GM23338 (cell line): Measurements from ENCODE around the gene PGAP3. TPM values are rescaled to one million over a fixed set of nuclear protein-coding genes. Genes with fewer than 3 reads are reported as not detected.
"Not testable (repeated sequence)": the region's sequence is repeated elsewhere in the genome, so short reads cannot be mapped to it uniquely, and the experiment has no call there.

Experiments
- ATAC-seq: fragments of 200-7000 bp; cut with Tn5 transposase; 3 replicates; pipeline ENCODE4 v1.9.1; 2020
- DNase-seq: peaks from one replicate; pipeline ENCODE4 v3.0.0-alpha.2; 2015; ENCODE audit warnings: low spot score
- H2AFZ ChIP-seq: fragments of 200-600 bp; sonication (generic); 2 replicates; pipeline ENCODE4 v1.8.0; 2016; ENCODE audit warnings: antibody characterized with exemption, mild to moderate bottlenecking, moderate library complexity
- H3F3A ChIP-seq: fragments of 200-600 bp; sonication (generic); replicated peaks from 2 replicates; pipeline ENCODE4 v1.8.0; 2017; ENCODE audit warnings: antibody characterized with exemption, mixed run types, low read depth
- H3K27ac ChIP-seq: fragments of 200-600 bp; sonication (generic); 2 replicates; pipeline ENCODE4 v1.6.1; 2016; ENCODE audit warnings: low read depth
- H3K27me3 ChIP-seq: fragments of 200-600 bp; sonication (generic); 2 replicates; pipeline ENCODE4 v1.8.0; 2016; ENCODE audit warnings: mild to moderate bottlenecking, mixed run types, moderate library complexity; ENCODE audit not compliant: insufficient read depth
- H3K36me3 ChIP-seq: fragments of 200-600 bp; sonication (generic); 2 replicates; pipeline ENCODE4 v1.8.0; 2016; ENCODE audit warnings: mild to moderate bottlenecking; ENCODE audit not compliant: insufficient read depth
- H3K4me1 ChIP-seq: fragments of 200-600 bp; sonication (generic); 2 replicates; pipeline ENCODE4 v1.8.0; 2016; ENCODE audit warnings: mild to moderate bottlenecking, moderate library complexity; ENCODE audit not compliant: insufficient read depth
- H3K4me2 ChIP-seq: fragments of 200-600 bp; sonication (generic); 2 replicates; pipeline ENCODE4 v1.7.1; 2017; ENCODE audit warnings: mixed run types
- H3K4me3 ChIP-seq: fragments of 200-600 bp; sonication (generic); 2 replicates; pipeline ENCODE4 v1.6.1; 2016; ENCODE audit warnings: mixed run types
- H3K79me2 ChIP-seq: fragments of 200-600 bp; sonication (generic); replicated peaks from 2 replicates; pipeline ENCODE4 v1.8.0; 2017; ENCODE audit warnings: mild to moderate bottlenecking; ENCODE audit not compliant: insufficient read depth
- H3K9me2 ChIP-seq: fragments of 200-600 bp; sonication (generic); 2 replicates; pipeline ENCODE4 v1.8.0; 2017; ENCODE audit not compliant: insufficient read depth
- H4K20me1 ChIP-seq: fragments of 200-600 bp; sonication (generic); replicated peaks from 2 replicates; pipeline ENCODE4 v1.8.0; 2017; ENCODE audit warnings: mild to moderate bottlenecking; ENCODE audit not compliant: insufficient read depth
- H3K27ac Mint-ChIP-seq: 2 replicates; pipeline ENCODE4 v1.8.0; 2020; ENCODE audit warnings: inconsistent platforms, mild to moderate bottlenecking, moderate library complexity, mixed read lengths
- H3K27me3 Mint-ChIP-seq: 3 replicates; pipeline ENCODE4 v1.8.0; 2022; ENCODE audit warnings: low read depth, mild to moderate bottlenecking, moderate library complexity, mixed read lengths, inconsistent platforms; ENCODE audit not compliant: insufficient read depth, poor library complexity
- H3K36me3 Mint-ChIP-seq: 3 replicates; pipeline ENCODE4 v1.8.0; 2021; ENCODE audit warnings: low read depth, mild to moderate bottlenecking, inconsistent platforms, moderate library complexity, mixed read lengths
- H3K4me1 Mint-ChIP-seq: 3 replicates; pipeline ENCODE4 v1.8.0; 2020; ENCODE audit warnings: mild to moderate bottlenecking, inconsistent platforms, mixed read lengths
- H3K4me3 Mint-ChIP-seq: 3 replicates; pipeline ENCODE4 v1.8.0; 2021; ENCODE audit warnings: moderate library complexity, mild to moderate bottlenecking, inconsistent platforms, mixed read lengths
- H3K9me3 Mint-ChIP-seq: 3 replicates; pipeline ENCODE4 v1.8.0; 2020; ENCODE audit warnings: moderate library complexity, mild to moderate bottlenecking, inconsistent platforms, mixed read lengths
- CREB1 ChIP-seq: fragments of 250-450 bp; sonication (Bioruptor Pico); IDR thresholded peaks from 2 replicates; pipeline ENCODE4 v1.5.0; 2020; ENCODE audit warnings: low read depth, mild to moderate bottlenecking, moderate library complexity
- EZH2 ChIP-seq: fragments of 200-600 bp; sonication (generic); IDR thresholded peaks from one replicate; pipeline ENCODE4 v1.8.0; 2017; ENCODE audit warnings: antibody characterized with exemption, mild to moderate bottlenecking, low read depth; ENCODE audit not compliant: unreplicated experiment
- JUNB ChIP-seq: IDR thresholded peaks from one replicate; pipeline ENCODE4 v1.6.1; 2016; ENCODE audit warnings: antibody characterized with exemption; ENCODE audit not compliant: unreplicated experiment
- POLR2AphosphoS5 ChIP-seq: IDR thresholded peaks from 2 replicates; pipeline ENCODE4 v1.6.1; 2016; ENCODE audit warnings: antibody characterized with exemption, low read depth
- polyA plus RNA-seq: library from polyadenylated mRNA; unstranded; fragments of >200 nt; fragmentation: Nextera tagmentation; extraction: Ambion mirVana; gene quantifications from 2 replicates; pipeline ENCODE4 v1.2.1, GENCODE V29; 2016
- total RNA-seq: library from RNA; depleted of rRNA; stranded (reverse); fragments of >200 nt; shearing (Covaris generic); gene quantifications from 2 replicates; pipeline ENCODE4 v1.2.3, GENCODE V29; 2014
- TF ChIP-seq, protein P1 (sequence below): IDR thresholded peaks from one replicate; pipeline ENCODE4 v1.6.1; 2018; ENCODE audit warnings: antibody characterized with exemption; ENCODE audit not compliant: unreplicated experiment
- TF ChIP-seq, protein P2 (sequence below): fragments of 250-450 bp; sonication (Bioruptor Pico); IDR thresholded peaks from 2 replicates; pipeline ENCODE4 v1.5.0; 2020; ENCODE audit warnings: mild to moderate bottlenecking, moderate library complexity

PGAP3 gene
- total and polyA plus RNA-seq, 2 experiments from 2014 or later: 7.0 to 10.7 TPM

DNA sequence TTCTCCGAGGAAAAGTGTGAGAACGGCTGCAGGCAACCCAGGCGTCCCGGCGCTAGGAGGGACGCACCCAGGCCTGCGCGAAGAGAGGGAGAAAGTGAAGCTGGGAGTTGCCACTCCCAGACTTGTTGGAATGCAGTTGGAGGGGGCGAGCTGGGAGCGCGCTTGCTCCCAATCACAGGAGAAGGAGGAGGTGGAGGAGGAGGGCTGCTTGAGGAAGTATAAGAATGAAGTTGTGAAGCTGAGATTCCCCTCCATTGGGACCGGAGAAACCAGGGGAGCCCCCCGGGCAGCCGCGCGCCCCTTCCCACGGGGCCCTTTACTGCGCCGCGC is 11.9 kb upstream of the PGAP3 start, which contains the start of gene ERBB2:
Gene ERBB2, plus strand, starts transcription at position 247 of the 330 bp plus-strand sequence. CDS start 175 bp downstream, outside the sequence.
- TF ChIP-seq EZH2 (no peak), JUNB (no peak), CREB1 (CRISPR knock-in tag) (no peak), POLR2AphosphoS5 (peak; percentile 76)
- TF ChIP-seq, protein P1, sequence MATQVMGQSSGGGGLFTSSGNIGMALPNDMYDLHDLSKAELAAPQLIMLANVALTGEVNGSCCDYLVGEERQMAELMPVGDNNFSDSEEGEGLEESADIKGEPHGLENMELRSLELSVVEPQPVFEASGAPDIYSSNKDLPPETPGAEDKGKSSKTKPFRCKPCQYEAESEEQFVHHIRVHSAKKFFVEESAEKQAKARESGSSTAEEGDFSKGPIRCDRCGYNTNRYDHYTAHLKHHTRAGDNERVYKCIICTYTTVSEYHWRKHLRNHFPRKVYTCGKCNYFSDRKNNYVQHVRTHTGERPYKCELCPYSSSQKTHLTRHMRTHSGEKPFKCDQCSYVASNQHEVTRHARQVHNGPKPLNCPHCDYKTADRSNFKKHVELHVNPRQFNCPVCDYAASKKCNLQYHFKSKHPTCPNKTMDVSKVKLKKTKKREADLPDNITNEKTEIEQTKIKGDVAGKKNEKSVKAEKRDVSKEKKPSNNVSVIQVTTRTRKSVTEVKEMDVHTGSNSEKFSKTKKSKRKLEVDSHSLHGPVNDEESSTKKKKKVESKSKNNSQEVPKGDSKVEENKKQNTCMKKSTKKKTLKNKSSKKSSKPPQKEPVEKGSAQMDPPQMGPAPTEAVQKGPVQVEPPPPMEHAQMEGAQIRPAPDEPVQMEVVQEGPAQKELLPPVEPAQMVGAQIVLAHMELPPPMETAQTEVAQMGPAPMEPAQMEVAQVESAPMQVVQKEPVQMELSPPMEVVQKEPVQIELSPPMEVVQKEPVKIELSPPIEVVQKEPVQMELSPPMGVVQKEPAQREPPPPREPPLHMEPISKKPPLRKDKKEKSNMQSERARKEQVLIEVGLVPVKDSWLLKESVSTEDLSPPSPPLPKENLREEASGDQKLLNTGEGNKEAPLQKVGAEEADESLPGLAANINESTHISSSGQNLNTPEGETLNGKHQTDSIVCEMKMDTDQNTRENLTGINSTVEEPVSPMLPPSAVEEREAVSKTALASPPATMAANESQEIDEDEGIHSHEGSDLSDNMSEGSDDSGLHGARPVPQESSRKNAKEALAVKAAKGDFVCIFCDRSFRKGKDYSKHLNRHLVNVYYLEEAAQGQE: no peak
- TF ChIP-seq, protein P2, sequence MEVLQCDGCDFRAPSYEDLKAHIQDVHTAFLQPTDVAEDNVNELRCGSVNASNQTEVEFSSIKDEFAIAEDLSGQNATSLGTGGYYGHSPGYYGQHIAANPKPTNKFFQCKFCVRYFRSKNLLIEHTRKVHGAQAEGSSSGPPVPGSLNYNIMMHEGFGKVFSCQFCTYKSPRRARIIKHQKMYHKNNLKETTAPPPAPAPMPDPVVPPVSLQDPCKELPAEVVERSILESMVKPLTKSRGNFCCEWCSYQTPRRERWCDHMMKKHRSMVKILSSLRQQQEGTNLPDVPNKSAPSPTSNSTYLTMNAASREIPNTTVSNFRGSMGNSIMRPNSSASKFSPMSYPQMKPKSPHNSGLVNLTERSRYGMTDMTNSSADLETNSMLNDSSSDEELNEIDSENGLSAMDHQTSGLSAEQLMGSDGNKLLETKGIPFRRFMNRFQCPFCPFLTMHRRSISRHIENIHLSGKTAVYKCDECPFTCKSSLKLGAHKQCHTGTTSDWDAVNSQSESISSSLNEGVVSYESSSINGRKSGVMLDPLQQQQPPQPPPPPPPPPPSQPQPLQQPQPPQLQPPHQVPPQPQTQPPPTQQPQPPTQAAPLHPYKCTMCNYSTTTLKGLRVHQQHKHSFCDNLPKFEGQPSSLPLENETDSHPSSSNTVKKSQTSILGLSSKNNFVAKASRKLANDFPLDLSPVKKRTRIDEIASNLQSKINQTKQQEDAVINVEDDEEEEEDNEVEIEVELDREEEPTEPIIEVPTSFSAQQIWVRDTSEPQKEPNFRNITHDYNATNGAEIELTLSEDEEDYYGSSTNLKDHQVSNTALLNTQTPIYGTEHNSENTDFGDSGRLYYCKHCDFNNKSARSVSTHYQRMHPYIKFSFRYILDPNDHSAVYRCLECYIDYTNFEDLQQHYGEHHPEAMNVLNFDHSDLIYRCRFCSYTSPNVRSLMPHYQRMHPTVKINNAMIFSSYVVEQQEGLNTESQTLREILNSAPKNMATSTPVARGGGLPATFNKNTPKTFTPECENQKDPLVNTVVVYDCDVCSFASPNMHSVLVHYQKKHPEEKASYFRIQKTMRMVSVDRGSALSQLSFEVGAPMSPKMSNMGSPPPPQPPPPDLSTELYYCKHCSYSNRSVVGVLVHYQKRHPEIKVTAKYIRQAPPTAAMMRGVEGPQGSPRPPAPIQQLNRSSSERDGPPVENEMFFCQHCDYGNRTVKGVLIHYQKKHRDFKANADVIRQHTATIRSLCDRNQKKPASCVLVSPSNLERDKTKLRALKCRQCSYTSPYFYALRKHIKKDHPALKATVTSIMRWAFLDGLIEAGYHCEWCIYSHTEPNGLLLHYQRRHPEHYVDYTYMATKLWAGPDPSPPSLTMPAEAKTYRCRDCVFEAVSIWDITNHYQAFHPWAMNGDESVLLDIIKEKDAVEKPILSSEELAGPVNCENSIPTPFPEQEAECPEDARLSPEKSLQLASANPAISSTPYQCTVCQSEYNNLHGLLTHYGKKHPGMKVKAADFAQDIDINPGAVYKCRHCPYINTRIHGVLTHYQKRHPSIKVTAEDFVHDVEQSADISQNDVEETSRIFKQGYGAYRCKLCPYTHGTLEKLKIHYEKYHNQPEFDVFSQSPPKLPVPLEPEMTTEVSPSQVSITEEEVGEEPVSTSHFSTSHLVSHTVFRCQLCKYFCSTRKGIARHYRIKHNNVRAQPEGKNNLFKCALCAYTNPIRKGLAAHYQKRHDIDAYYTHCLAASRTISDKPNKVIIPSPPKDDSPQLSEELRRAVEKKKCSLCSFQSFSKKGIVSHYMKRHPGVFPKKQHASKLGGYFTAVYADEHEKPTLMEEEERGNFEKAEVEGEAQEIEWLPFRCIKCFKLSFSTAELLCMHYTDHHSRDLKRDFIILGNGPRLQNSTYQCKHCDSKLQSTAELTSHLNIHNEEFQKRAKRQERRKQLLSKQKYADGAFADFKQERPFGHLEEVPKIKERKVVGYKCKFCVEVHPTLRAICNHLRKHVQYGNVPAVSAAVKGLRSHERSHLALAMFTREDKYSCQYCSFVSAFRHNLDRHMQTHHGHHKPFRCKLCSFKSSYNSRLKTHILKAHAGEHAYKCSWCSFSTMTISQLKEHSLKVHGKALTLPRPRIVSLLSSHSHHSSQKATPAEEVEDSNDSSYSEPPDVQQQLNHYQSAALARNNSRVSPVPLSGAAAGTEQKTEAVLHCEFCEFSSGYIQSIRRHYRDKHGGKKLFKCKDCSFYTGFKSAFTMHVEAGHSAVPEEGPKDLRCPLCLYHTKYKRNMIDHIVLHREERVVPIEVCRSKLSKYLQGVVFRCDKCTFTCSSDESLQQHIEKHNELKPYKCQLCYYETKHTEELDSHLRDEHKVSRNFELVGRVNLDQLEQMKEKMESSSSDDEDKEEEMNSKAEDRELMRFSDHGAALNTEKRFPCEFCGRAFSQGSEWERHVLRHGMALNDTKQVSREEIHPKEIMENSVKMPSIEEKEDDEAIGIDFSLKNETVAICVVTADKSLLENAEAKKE (CRISPR knock-in tag): no peak
- H3F3A ChIP-seq: peaks cover 14% of the 10 kb centered on the region
- H3K9me3 Mint-ChIP-seq: no peaks in the 10 kb centered on the region
- peak within 1 kb of the TSS; percentile 47; the same call in 1 of the 2 replicates for H2AFZ ChIP-seq
- peak within 1 kb of the TSS; percentile 75 for H3K4me2 ChIP-seq
- H3K27me3 Mint-ChIP-seq: peaks cover 11% of the 10 kb centered on the region
- H3K4me3 ChIP-seq: peak within 1 kb of the TSS; percentile 97
- no peaks in the 10 kb centered on the region for H3K27me3 ChIP-seq
- H3K27ac ChIP-seq: peak within 1 kb of the TSS; percentile 83
- H3K79me2 ChIP-seq: peaks cover 73% of the 10 kb centered on the region
- ATAC-seq (peak; percentile 64), DNase-seq (peak; percentile 89)
- no peaks in the 10 kb centered on the region for H3K9me2 ChIP-seq
- peaks cover 21% of the 10 kb centered on the region for H3K36me3 Mint-ChIP-seq
- H3K27ac Mint-ChIP-seq: peak within 1 kb of the TSS; percentile 93
- H3K36me3 ChIP-seq: no peaks in the 10 kb centered on the region
- peak within 1 kb of the TSS; percentile 97 for H3K4me3 Mint-ChIP-seq
- H3K4me1 ChIP-seq: peaks cover 75% of the 10 kb centered on the region
- H4K20me1 ChIP-seq: peaks cover 16% of the 10 kb centered on the region
- H3K4me1 Mint-ChIP-seq: peaks cover 72% of the 10 kb centered on the region

DNA sequence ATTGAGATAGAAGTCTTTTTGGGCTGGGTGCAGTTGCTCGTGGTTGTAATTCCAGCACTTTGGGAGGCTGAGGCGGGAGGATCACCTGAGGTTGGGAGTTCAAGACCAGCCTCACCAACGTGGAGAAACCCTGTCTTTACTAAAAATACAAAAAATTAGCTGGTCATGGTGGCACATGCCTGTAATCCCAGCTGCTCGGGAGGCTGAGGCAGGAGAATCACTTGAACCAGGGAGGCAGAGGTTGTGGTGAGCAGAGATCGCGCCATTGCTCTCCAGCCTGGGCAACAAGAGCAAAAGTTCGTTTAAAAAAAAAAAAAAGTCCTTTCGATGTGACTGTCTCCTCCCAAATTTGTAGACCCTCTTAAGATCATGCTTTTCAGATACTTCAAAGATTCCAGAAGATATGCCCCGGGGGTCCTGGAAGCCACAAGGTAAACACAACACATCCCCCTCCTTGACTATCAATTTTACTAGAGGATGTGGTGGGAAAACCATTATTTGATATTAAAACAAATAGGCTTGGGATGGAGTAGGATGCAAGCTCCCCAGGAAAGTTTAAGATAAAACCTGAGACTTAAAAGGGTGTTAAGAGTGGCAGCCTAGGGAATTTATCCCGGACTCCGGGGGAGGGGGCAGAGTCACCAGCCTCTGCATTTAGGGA is 11.4 kb upstream of the PGAP3 start:
- peak overlapping the region; percentile 97 for H3K4me3 Mint-ChIP-seq

More for the DNA sequence above, 11.4 kb upstream of the PGAP3 start:
- H3K36me3 ChIP-seq, H3K9me2 ChIP-seq, ATAC-seq, H3K9me3 Mint-ChIP-seq, DNase-seq, H2AFZ ChIP-seq, H3K27me3 ChIP-seq: not testable (repeated sequence)
- Histone ChIP-seq H3K79me2 (peaks cover 68% of the 10 kb centered on the region), H3K27ac (peak overlapping the region; percentile 83), H4K20me1 (peaks cover 13% of the 10 kb centered on the region), H3K4me3 (peak overlapping the region; percentile 97), H3K4me2 (peak overlapping the region; percentile 75), H3K4me1 (peaks cover 75% of the 10 kb centered on the region), H3F3A (peaks cover 14% of the 10 kb centered on the region)
- peak overlapping the region; percentile 93 for H3K27ac Mint-ChIP-seq
- H3K36me3 Mint-ChIP-seq: peaks cover 20% of the 10 kb centered on the region; the same call in 2 of the 3 replicates
- peaks cover 13% of the 10 kb centered on the region for H3K27me3 Mint-ChIP-seq
- H3K4me1 Mint-ChIP-seq: peaks cover 72% of the 10 kb centered on the region
